GM12878 (cell line): ENCODE measurements around the gene RO60. TPM values are rescaled to one million over a fixed set of nuclear protein-coding genes. Genes with fewer than 3 reads are reported as not detected.
"Not testable (repeated sequence)": the region's sequence is repeated elsewhere in the genome, so short reads cannot be mapped to it uniquely, and the experiment has no call there.

Experiments
- ATAC-seq: fragments of 200-7000 bp; cut with Tn5 transposase; 3 replicates; pipeline ENCODE4 v1.9.1; 2020; ENCODE audit warnings: mild to moderate bottlenecking, moderate library complexity
- BruUV-seq: library from RNA; stranded (reverse); fragments of 400-500 nt; replicated peaks from 2 replicates; lab custom pipeline; 2021; lab: Mats Ljungman, UMichigan
- CTCF ChIA-PET: fragments of 300-600 bp; sonication (Branson Sonifier 250); formaldehyde crosslinking; extraction: SDS; loops from one replicate; lab custom pipeline; 2021; ENCODE audit warnings: inconsistent platforms; lab: Yijun Ruan, JAX
- POLR2A ChIA-PET: fragments of 350-600 bp; formaldehyde crosslinking; extraction: SDS; loops from one replicate; lab custom pipeline; 2021; ENCODE audit warnings: inconsistent platforms; lab: Charles Lee
- RAD21 ChIA-PET: fragments of 300-600 bp; sonication (Branson Sonifier 250); formaldehyde crosslinking; loops from one replicate; lab custom pipeline; 2023; ENCODE audit warnings: antibody characterized with exemption; ENCODE audit not compliant: unreplicated experiment; lab: Charles Lee
- SMC1A ChIA-PET: fragments of 300-600 bp; sonication (Branson Sonifier 250); formaldehyde crosslinking; loops from one replicate; lab custom pipeline; 2023; ENCODE audit not compliant: unreplicated experiment, uncharacterized antibody; lab: Charles Lee
- DNase-seq: peaks from one replicate; pipeline ENCODE4 v3.0.0-alpha.2; 2011; ENCODE audit warnings: low read depth, low spot score
- FAIRE-seq: peaks from 3 replicates; lab custom pipeline; 2011; peaks lifted over from hg19 to GRCh38; lab: Jason Lieb, UNC
- H2AFZ ChIP-seq: 2 replicates; pipeline ENCODE4 v1.6.0; 2011; ENCODE audit warnings: low read depth, low read length, control low read depth; ENCODE audit not compliant: control insufficient read depth
- H3K27ac ChIP-seq: 2 replicates; pipeline ENCODE4 v1.5.1; 2011; ENCODE audit warnings: control low read depth; ENCODE audit not compliant: control insufficient read depth, insufficient read depth
- H3K27me3 ChIP-seq, 2 experiments: replicated peaks in 1 of 2; 2 replicates each; pipeline versions ENCODE4 v1.6.0 to v1.6.1; 2011; ENCODE audit warnings: low read length in 1 of 2; ENCODE audit not compliant: control insufficient read depth in 2 of 2, insufficient read depth in 2 of 2
- H3K36me3 ChIP-seq, 2 experiments: 2 replicates each; pipeline ENCODE4 v1.5.1; 2011; ENCODE audit warnings: low read length in 1 of 2; ENCODE audit not compliant: control insufficient read depth in 2 of 2, insufficient read depth in 2 of 2
- H3K4me1 ChIP-seq: 2 replicates; pipeline ENCODE4 v1.6.1; 2011; ENCODE audit warnings: mild to moderate bottlenecking, low read length, moderate library complexity, mixed read lengths; ENCODE audit not compliant: control insufficient read depth, insufficient read depth
- H3K4me2 ChIP-seq: 2 replicates; pipeline ENCODE4 v1.6.0; 2011; ENCODE audit warnings: control low read depth; ENCODE audit not compliant: control insufficient read depth, insufficient read depth
- H3K4me3 ChIP-seq: fragments of 200-600 bp; sonication (generic); 2 replicates; pipeline ENCODE4 v1.5.1; 2016
- H3K79me2 ChIP-seq: 2 replicates; pipeline ENCODE4 v1.6.0; 2011; ENCODE audit warnings: low read length; ENCODE audit not compliant: control insufficient read depth, insufficient read depth
- H3K9ac ChIP-seq: 2 replicates; pipeline ENCODE4 v1.8.0; 2011; ENCODE audit warnings: low read length, control low read depth, mixed read lengths; ENCODE audit not compliant: control insufficient read depth, insufficient read depth
- H3K9me3 ChIP-seq: replicated peaks from 3 replicates; pipeline ENCODE4 v1.5.1; 2011; ENCODE audit warnings: mild to moderate bottlenecking, low read length; ENCODE audit not compliant: control insufficient read depth, insufficient read depth
- H4K20me1 ChIP-seq: 2 replicates; pipeline ENCODE4 v1.6.0; 2011; ENCODE audit not compliant: control insufficient read depth, insufficient read depth
- WGBS: methylation state at CpG from one replicate; pipeline ENCODE4 v1.1.6; 2016; ENCODE audit warnings: low lambda C conversion rate; ENCODE audit not compliant: insufficient replicate concordance, insufficient coverage; ENCODE audit errors: missing lambda C conversion rate; 5-methylcytosine and 5-hydroxymethylcytosine counted together
- in situ Hi-C: fragments of 300-500 bp; cut with MboI; formaldehyde crosslinking; loops from 9 replicates; pipeline ENCODE4 v1.14.3; 2018; ENCODE audit warnings: mixed read lengths
- intact Hi-C: fragments of 100-400 bp; cut with micrococcal nuclease; formaldehyde crosslinking; loops from one replicate; pipeline ENCODE4 v1.14.2; 2022; ENCODE audit not compliant: unreplicated experiment
- polyA plus RNA-seq, 11 experiments: library from polyadenylated mRNA; depleted of rRNA in 4 of 11; unstranded in 6 of 11; stranded (reverse) in 5 of 11; fragments of >200 nt; fragmentation: Nextera tagmentation in 4 of 11; fragmentation: Illumina TruSeq in 1 of 11; extraction: Ambion mirVana in 4 of 11; extraction: Trizol in 1 of 11; gene quantifications; 1 replicate in 1 of 11; 2 replicates in 10 of 11; pipeline versions ENCODE4 v1.2.1 to v1.2.3, GENCODE V29; 2011 to 2016; ENCODE audit warnings: inconsistent platforms in 2 of 11, missing spikeins in 2 of 11, low read depth in 1 of 11
- total RNA-seq, 4 experiments: library from RNA; depleted of rRNA in 3 of 4; stranded (reverse); fragments of >200 nt in 3 of 4; fragmentation: Illumina TruSeq in 1 of 4; extraction: Trizol in 1 of 4; gene quantifications; 2 replicates each; pipeline versions ENCODE4 v1.2.1 to v1.2.3, GENCODE V29; 2013 to 2021
- TF ChIP-seq, protein P1 (sequence below): fragments of 450-650 bp; IDR thresholded peaks from 2 replicates; pipeline ENCODE4 v1.6.1; 2016; ENCODE audit warnings: mild to moderate bottlenecking

RO60 gene
- total and polyA plus RNA-seq, 10 of the 15 experiments (the other 5 are each of a cell fraction or from before 2014, with no cell fraction given) = 21.1 to 143 (median 83.1) TPM

DNA sequence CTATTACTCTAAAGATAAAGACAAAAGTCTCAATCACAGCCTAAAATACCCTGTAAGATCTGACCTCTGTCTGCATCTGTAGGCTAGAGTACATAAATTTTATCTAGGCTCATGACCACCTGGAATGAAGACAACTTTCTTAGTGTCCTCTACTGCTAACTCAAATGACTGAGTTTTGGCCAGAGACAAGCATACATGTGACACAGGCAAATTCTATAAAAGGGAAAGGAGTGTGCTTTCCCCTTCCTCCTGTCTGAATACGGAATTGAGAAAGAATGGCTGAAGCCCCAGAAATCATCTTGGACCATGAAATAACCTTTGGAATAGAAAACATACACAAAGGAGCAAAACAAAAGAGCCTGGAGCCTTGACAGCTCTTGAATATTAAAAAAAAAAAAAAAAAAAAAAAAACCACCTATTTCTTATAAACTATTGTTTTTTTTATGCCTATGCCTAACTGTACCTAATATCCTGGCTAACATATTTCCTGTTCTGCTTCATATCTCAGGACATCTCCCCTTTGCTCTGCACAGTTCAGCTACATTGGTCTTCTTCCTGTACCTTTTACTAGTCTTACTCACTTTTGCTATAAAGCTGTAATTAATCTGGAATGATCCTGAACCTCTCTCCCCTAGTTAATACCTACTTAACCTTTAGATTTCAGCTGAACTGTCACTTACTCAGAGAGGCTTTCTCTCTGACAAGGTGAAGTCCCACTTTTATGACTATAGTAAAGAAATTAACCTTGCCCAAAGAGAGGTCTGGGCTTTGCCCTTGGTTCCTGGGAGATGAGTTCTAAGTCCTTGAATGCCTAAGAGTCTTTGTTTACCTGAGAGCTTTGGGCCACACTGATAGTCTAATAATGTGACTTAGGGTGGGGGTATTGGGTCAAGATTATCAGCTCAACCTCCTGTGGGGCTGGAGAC, 16.4 kb upstream of the RO60 start (continued):
- TF ChIP-seq, protein P1, sequence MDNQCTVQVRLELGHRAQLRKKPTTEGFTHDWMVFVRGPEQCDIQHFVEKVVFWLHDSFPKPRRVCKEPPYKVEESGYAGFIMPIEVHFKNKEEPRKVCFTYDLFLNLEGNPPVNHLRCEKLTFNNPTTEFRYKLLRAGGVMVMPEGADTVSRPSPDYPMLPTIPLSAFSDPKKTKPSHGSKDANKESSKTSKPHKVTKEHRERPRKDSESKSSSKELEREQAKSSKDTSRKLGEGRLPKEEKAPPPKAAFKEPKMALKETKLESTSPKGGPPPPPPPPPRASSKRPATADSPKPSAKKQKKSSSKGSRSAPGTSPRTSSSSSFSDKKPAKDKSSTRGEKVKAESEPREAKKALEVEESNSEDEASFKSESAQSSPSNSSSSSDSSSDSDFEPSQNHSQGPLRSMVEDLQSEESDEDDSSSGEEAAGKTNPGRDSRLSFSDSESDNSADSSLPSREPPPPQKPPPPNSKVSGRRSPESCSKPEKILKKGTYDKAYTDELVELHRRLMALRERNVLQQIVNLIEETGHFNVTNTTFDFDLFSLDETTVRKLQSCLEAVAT = no peak

DNA sequence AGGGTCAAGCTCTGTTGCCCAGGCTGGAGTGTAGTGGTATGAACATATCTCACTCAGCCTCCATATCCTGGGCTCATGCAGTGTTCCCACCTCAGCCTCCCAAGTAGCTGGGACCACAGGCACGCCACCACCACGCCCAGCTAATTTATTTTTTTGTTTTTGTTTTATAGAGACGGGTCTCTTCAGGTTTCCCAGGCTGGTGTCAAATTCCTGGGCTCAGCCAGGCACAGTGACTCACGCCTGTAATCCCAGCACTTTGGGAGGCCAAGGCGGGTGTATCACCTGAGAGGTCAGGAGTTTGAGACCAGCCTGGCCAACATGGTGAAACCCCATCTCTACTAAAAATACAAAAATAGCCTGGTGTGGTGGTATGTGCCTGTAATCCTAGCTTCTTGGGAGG, 10.5 kb upstream of the RO60 start:
- intact Hi-C loops, H3K9me3 ChIP-seq, BruUV-seq, H3K9ac ChIP-seq, H3K27ac ChIP-seq, H2AFZ ChIP-seq, H3K4me2 ChIP-seq, H4K20me1 ChIP-seq, in situ Hi-C loops, H3K27me3 ChIP-seq, H3K4me1 ChIP-seq, FAIRE-seq, POLR2A ChIA-PET, H3K4me3 ChIP-seq, DNase-seq: not testable (repeated sequence)
- Histone ChIP-seq H3K79me2 (peaks cover 23% of the 10 kb centered on the region), H3K36me3 (peaks cover 1 to 17% of the 10 kb centered on the region in 2 experiments; a peak in 3 of 4 replicates)
- 80% methylated on average over 5 of the region's 5 CpGs for WGBS
- RAD21 ChIA-PET = interaction anchor here (1.0 to 3.0 kb wide), 2 partner anchors 10 to 17 kb away, joined by 3 to 8 read pairs; partner anchors contain the start of gene UCHL5
- SMC1A ChIA-PET = interaction anchor here (1.3 to 2.4 kb wide), 2 partner anchors 9 to 27 kb away, joined by 3 to 11 read pairs; partner anchors contain the start of genes RO60 and UCHL5
- CTCF ChIA-PET = interaction anchor here (0.9 to 1.5 kb wide), 6 partner anchors 10 to 538 kb away, joined by 3 to 4 read pairs (median 3); partner anchors contain the start of gene UCHL5
- ATAC-seq = 0 out of 3 replicates have a peak, but pooled peaks have one; percentile 20
